ENCODE data around the gene ZBTB46. TPM values are rescaled to one million over a fixed set of nuclear protein-coding genes. Genes with fewer than 3 reads are reported as not detected.

Gene ZBTB46
- total RNA-seq, 1 donor, result 0.36 TPM

GRCh38 chr20:63744574-63745423 is 86.3 kb downstream of the ZBTB46 start:
- Histone ChIP-seq H3K27ac (ENCODE audit: low read depth, low read length) (no peak overlapping the region), H3K4me2 (ENCODE audit: insufficient read depth, low read length) (no peak overlapping the region), H2AFZ (ENCODE audit: low read length) (no peak overlapping the region), H3K4me3 (ENCODE audit: insufficient read depth, low read length) (no peak overlapping the region), H3K79me2 (ENCODE audit: insufficient read depth, low read length) (peaks cover 4% of the 10 kb centered on the region), H3K36me3 (ENCODE audit: insufficient read depth, low read length) (peaks cover 22% of the 10 kb centered on the region), H3K4me1 (ENCODE audit: insufficient read depth, low read length) (peaks cover 9% of the 10 kb centered on the region), H4K20me1 (ENCODE audit: insufficient read depth, low read length) (peaks cover 8% of the 10 kb centered on the region), H3K27me3 (ENCODE audit: insufficient read depth, low read length) (no peaks in the 10 kb centered on the region), H3K9me3 (ENCODE audit: low read depth, low read length) (no peaks in the 10 kb centered on the region)
- peak; percentile 89 for DNase-seq (ENCODE audit: insufficient read length, low spot score, missing footprints)
- no peak for TF ChIP-seq CTCF (IDR thresholded peaks at IDR 0.05; ENCODE audit: extremely low read depth, low read depth, low read length)

- H3K4me2 ChIP-seq (ENCODE audit: insufficient read depth, low read length), result no peak overlapping the region
- no peak overlapping the region for H3K27ac ChIP-seq (ENCODE audit: low read depth, low read length)
- peaks cover 9% of the 10 kb centered on the region for H3K4me1 ChIP-seq (ENCODE audit: insufficient read depth, low read length)
- no peak overlapping the region for H3K4me3 ChIP-seq (ENCODE audit: insufficient read depth, low read length)
- H3K9me3 ChIP-seq (ENCODE audit: low read depth, low read length), result no peaks in the 10 kb centered on the region
- no peak overlapping the region for H2AFZ ChIP-seq (ENCODE audit: low read length)
- peaks cover 8% of the 10 kb centered on the region for H4K20me1 ChIP-seq (ENCODE audit: insufficient read depth, low read length)
- TF ChIP-seq CTCF (IDR thresholded peaks at IDR 0.05; ENCODE audit: extremely low read depth, low read depth, low read length), result no peak
- H3K79me2 ChIP-seq (ENCODE audit: insufficient read depth, low read length), result peaks cover 4% of the 10 kb centered on the region
- no peaks in the 10 kb centered on the region for H3K27me3 ChIP-seq (ENCODE audit: insufficient read depth, low read length)
- H3K36me3 ChIP-seq (ENCODE audit: insufficient read depth, low read length), result peaks cover 22% of the 10 kb centered on the region
- DNase-seq (ENCODE audit: insufficient read length, low spot score, missing footprints), result peak; percentile 63
Measured at GRCh38 chr20:63744158-63744557, 86.9 kb downstream of the ZBTB46 start.

- no peaks in the 10 kb centered on the region for H3K9me3 ChIP-seq (ENCODE audit: low read depth, low read length)
- DNase-seq (ENCODE audit: insufficient read length, low spot score, missing footprints), result peak; percentile 74
Measured at GRCh38 chr20:63743210-63743970, 87.7 kb downstream of the ZBTB46 start.

More at GRCh38 chr20:63743210-63743970, 87.7 kb downstream of the ZBTB46 start:
- peaks cover 9% of the 10 kb centered on the region for H3K4me1 ChIP-seq (ENCODE audit: insufficient read depth, low read length)
- no peak for TF ChIP-seq CTCF (IDR thresholded peaks at IDR 0.05; ENCODE audit: extremely low read depth, low read depth, low read length)
- H3K4me2 ChIP-seq (ENCODE audit: insufficient read depth, low read length), result no peak overlapping the region
- H3K4me3 ChIP-seq (ENCODE audit: insufficient read depth, low read length), result no peak overlapping the region
- no peak overlapping the region for H3K27ac ChIP-seq (ENCODE audit: low read depth, low read length)
- peaks cover 8% of the 10 kb centered on the region for H4K20me1 ChIP-seq (ENCODE audit: insufficient read depth, low read length)
- no peaks in the 10 kb centered on the region for H3K27me3 ChIP-seq (ENCODE audit: insufficient read depth, low read length)
- peaks cover 4% of the 10 kb centered on the region for H3K79me2 ChIP-seq (ENCODE audit: insufficient read depth, low read length)
- H2AFZ ChIP-seq (ENCODE audit: low read length), result no peak overlapping the region
- peaks cover 22% of the 10 kb centered on the region for H3K36me3 ChIP-seq (ENCODE audit: insufficient read depth, low read length)
